GM12878 (cell line): ENCODE data around the gene MPIG6B. TPM values are rescaled to one million over a fixed set of nuclear protein-coding genes. Genes with fewer than 3 reads are reported as not detected.

ENCODE experiments used
- ASH2L ChIP-seq: fragments of 300-600, 200-600 bp; sonication (generic); IDR thresholded peaks from 2 replicates; pipeline ENCODE4 v1.6.1; 2017; ENCODE audit warnings: low read depth, mild to moderate bottlenecking, borderline replicate concordance
- BHLHE40 ChIP-seq, 2 experiments: fragments of 450-650 bp in 1 of 2; IDR thresholded peaks; 2 replicates each; pipeline ENCODE4 v1.6.1; 2011 to 2017; ENCODE audit warnings: low read depth in 2 of 2, borderline replicate concordance in 1 of 2, improper control_type of control experiment in 1 of 2, low read length in 1 of 2, mild to moderate bottlenecking in 1 of 2
- BRCA1 ChIP-seq: IDR thresholded peaks from 2 replicates; pipeline ENCODE4 v1.6.1; 2011; ENCODE audit warnings: low read depth, low read length, improper control_type of control experiment
- CBX5 ChIP-seq: sonication (generic); IDR thresholded peaks from 2 replicates; pipeline ENCODE4 v1.6.1; 2016; ENCODE audit warnings: low read depth, moderate library complexity, mild to moderate bottlenecking, inconsistent platforms
- CHD1 ChIP-seq: IDR thresholded peaks from 2 replicates; pipeline ENCODE4 v1.6.1; 2012; ENCODE audit warnings: low read depth, low read length, improper control_type of control experiment
- FOS ChIP-seq: IDR thresholded peaks from 3 replicates; pipeline ENCODE4 v1.6.1; 2011; ENCODE audit warnings: borderline replicate concordance; ENCODE audit not compliant: insufficient read length; ENCODE audit errors: extremely low read depth
- JUNB ChIP-seq: IDR thresholded peaks from 2 replicates; pipeline ENCODE4 v1.6.1; 2016; ENCODE audit warnings: antibody characterized with exemption, mild to moderate bottlenecking
- KDM1A ChIP-seq: fragments of 200-600 bp; sonication (generic); IDR thresholded peaks from 2 replicates; pipeline ENCODE4 v1.6.1; 2016; ENCODE audit warnings: borderline replicate concordance
- KLF5 ChIP-seq: fragments of 450-650 bp; IDR thresholded peaks from 2 replicates; pipeline ENCODE4 v1.6.1; 2014; ENCODE audit warnings: mild to moderate bottlenecking; ENCODE audit not compliant: partially characterized antibody
- NFXL1 ChIP-seq: fragments of 450-650 bp; IDR thresholded peaks from 2 replicates; pipeline ENCODE4 v1.6.1; 2017; ENCODE audit warnings: antibody characterized with exemption, mild to moderate bottlenecking, borderline replicate concordance
- PAX8 ChIP-seq: fragments of 450-650 bp; IDR thresholded peaks from 2 replicates; pipeline ENCODE4 v1.6.1; 2017; ENCODE audit warnings: mild to moderate bottlenecking, moderate library complexity
- PML ChIP-seq: IDR thresholded peaks from 2 replicates; pipeline ENCODE4 v1.6.1; 2012; ENCODE audit warnings: low read length, inconsistent platforms
- RAD21 ChIP-seq: IDR thresholded peaks from 2 replicates; pipeline ENCODE4 v1.6.1; 2011; ENCODE audit warnings: mild to moderate bottlenecking, low read depth, low read length, moderate library complexity; ENCODE audit not compliant: insufficient read depth
- RELA ChIP-seq: fragments of 450-650 bp; IDR thresholded peaks from 2 replicates; pipeline ENCODE4 v1.8.0; 2014; ENCODE audit warnings: borderline replicate concordance; ENCODE audit not compliant: partially characterized antibody
- SIN3A ChIP-seq: IDR thresholded peaks from 2 replicates; pipeline ENCODE4 v1.6.1; 2012; ENCODE audit warnings: low read depth, low read length, improper control_type of control experiment
- SMAD1 ChIP-seq: fragments of 450-650 bp; IDR thresholded peaks from 2 replicates; pipeline ENCODE4 v1.6.1; 2018; ENCODE audit warnings: mild to moderate bottlenecking, low read depth; ENCODE audit not compliant: partially characterized antibody
- SMC3 ChIP-seq: IDR thresholded peaks from 2 replicates; pipeline ENCODE4 v1.6.1; 2011; ENCODE audit warnings: low read length, improper control_type of control experiment, borderline replicate concordance
- SRF ChIP-seq, 2 experiments: IDR thresholded peaks; 2 replicates each; pipeline ENCODE4 v1.6.1; 2011; ENCODE audit warnings: low read depth in 2 of 2, low read length in 2 of 2, mild to moderate bottlenecking in 1 of 2, moderate library complexity in 1 of 2
- TAF1 ChIP-seq: IDR thresholded peaks from 2 replicates; pipeline ENCODE4 v1.6.1; 2011; ENCODE audit warnings: mild to moderate bottlenecking, low read depth, low read length, borderline replicate concordance
- TBL1XR1 ChIP-seq: IDR thresholded peaks from 2 replicates; pipeline ENCODE4 v1.6.1; 2012; ENCODE audit warnings: low read depth, low read length, improper control_type of control experiment
- YY1 ChIP-seq: IDR thresholded peaks from 2 replicates; pipeline ENCODE4 v1.6.1; 2011; ENCODE audit warnings: low read depth, mild to moderate bottlenecking, low read length
- polyA plus RNA-seq, 11 experiments: library from polyadenylated mRNA; depleted of rRNA in 4 of 11; unstranded in 6 of 11; stranded (reverse) in 5 of 11; fragments of >200 nt; fragmentation: Nextera tagmentation in 4 of 11; fragmentation: Illumina TruSeq in 1 of 11; extraction: Ambion mirVana in 4 of 11; extraction: Trizol in 1 of 11; gene quantifications; 1 replicate in 1 of 11; 2 replicates in 10 of 11; pipeline versions ENCODE4 v1.2.1 to v1.2.3, GENCODE V29; 2011 to 2016; ENCODE audit warnings: inconsistent platforms in 2 of 11, missing spikeins in 2 of 11, low read depth in 1 of 11
- total RNA-seq, 4 experiments: library from RNA; depleted of rRNA in 3 of 4; stranded (reverse); fragments of >200 nt in 3 of 4; fragmentation: Illumina TruSeq in 1 of 4; extraction: Trizol in 1 of 4; gene quantifications; 2 replicates each; pipeline versions ENCODE4 v1.2.1 to v1.2.3, GENCODE V29; 2013 to 2021
- TF ChIP-seq, protein P1 (sequence below): IDR thresholded peaks from 2 replicates; pipeline ENCODE4 v1.6.1; 2011; ENCODE audit warnings: borderline replicate concordance, low read depth, mild to moderate bottlenecking, moderate library complexity, low read length; ENCODE audit not compliant: insufficient read depth, poor library complexity, severe bottlenecking
- TF ChIP-seq, protein P2 (sequence below): fragments of 450-650 bp; conservative IDR thresholded peaks from 2 replicates; pipeline ENCODE4 v1.6.1; 2017; ENCODE audit warnings: mild to moderate bottlenecking, moderate library complexity
- TF ChIP-seq, protein P3 (sequence below): IDR thresholded peaks from 2 replicates; pipeline ENCODE4 v1.6.1; 2011; ENCODE audit warnings: low read depth, low read length, improper control_type of control experiment, borderline replicate concordance
- TF ChIP-seq, protein P4 (sequence below): fragments of 450-650 bp; IDR thresholded peaks from 2 replicates; pipeline ENCODE4 v1.6.1; 2016; ENCODE audit warnings: mild to moderate bottlenecking

Gene MPIG6B
- total and polyA plus RNA-seq, 10 of the 15 experiments (the other 5 are each of a cell fraction or from before 2014, with no cell fraction given), result not detected

DNA sequence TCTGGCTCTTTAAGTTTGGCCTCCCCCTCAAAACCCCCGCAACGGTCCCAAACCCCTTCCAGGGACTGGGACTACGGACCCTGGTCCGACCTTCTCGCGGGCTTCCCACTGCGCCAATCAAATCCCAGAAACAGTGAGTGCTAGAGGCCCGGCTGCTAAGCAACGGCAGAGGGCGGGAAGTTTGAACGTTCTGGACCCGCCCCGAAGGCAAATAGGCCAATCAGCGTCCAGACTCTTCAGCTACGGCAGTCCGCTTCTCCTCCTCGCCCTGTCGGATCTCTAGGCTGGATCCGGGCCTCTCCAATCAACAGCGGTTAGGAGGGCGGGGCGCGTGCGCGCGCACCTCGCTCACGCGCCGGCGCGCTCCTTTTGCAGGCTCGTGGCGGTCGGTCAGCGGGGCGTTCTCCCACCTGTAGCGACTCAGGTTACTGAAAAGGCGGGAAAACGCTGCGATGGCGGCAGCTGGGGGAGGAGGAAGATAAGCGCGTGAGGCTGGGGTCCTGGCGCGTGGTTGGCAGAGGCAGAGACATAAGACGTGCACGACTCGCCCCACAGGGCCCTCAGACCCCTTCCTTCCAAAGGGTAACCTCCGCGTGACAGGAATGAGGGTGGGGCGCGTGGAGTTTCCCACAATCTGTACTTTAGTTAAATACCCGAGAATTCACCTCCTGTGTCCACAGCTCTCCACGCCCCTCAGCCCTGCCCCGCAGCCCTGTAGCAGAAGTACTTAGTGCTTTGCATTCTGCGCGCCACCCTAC is 16.6 kb downstream of the MPIG6B start, which contains the start of gene MSH5 (continued):
- TF ChIP-seq YY1, result peak; percentile 76
- TF ChIP-seq KLF5, result no peak
- TF ChIP-seq, protein P1, sequence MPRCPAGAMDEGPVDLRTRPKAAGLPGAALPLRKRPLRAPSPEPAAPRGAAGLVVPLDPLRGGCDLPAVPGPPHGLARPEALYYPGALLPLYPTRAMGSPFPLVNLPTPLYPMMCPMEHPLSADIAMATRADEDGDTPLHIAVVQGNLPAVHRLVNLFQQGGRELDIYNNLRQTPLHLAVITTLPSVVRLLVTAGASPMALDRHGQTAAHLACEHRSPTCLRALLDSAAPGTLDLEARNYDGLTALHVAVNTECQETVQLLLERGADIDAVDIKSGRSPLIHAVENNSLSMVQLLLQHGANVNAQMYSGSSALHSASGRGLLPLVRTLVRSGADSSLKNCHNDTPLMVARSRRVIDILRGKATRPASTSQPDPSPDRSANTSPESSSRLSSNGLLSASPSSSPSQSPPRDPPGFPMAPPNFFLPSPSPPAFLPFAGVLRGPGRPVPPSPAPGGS, result no peak
- TF ChIP-seq TAF1, result peak; percentile 47
- no peak for TF ChIP-seq TBL1XR1
- no peak for TF ChIP-seq PML
- peak; percentile 11 for TF ChIP-seq RELA
- TF ChIP-seq PAX8, result no peak
- TF ChIP-seq RAD21, result no peak
- TF ChIP-seq FOS, result peak; percentile 56
- TF ChIP-seq SIN3A, result peak; percentile 87
- TF ChIP-seq CBX5, result no peak
- TF ChIP-seq ASH2L, result no peak
- TF ChIP-seq NFXL1, result no peak
- TF ChIP-seq, protein P2, sequence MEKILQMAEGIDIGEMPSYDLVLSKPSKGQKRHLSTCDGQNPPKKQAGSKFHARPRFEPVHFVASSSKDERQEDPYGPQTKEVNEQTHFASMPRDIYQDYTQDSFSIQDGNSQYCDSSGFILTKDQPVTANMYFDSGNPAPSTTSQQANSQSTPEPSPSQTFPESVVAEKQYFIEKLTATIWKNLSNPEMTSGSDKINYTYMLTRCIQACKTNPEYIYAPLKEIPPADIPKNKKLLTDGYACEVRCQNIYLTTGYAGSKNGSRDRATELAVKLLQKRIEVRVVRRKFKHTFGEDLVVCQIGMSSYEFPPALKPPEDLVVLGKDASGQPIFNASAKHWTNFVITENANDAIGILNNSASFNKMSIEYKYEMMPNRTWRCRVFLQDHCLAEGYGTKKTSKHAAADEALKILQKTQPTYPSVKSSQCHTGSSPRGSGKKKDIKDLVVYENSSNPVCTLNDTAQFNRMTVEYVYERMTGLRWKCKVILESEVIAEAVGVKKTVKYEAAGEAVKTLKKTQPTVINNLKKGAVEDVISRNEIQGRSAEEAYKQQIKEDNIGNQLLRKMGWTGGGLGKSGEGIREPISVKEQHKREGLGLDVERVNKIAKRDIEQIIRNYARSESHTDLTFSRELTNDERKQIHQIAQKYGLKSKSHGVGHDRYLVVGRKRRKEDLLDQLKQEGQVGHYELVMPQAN, result peak; percentile 96
- TF ChIP-seq JUNB, result no peak; the same call in 1 of the 2 replicates
- TF ChIP-seq SMC3, result no peak
- TF ChIP-seq, protein P3, sequence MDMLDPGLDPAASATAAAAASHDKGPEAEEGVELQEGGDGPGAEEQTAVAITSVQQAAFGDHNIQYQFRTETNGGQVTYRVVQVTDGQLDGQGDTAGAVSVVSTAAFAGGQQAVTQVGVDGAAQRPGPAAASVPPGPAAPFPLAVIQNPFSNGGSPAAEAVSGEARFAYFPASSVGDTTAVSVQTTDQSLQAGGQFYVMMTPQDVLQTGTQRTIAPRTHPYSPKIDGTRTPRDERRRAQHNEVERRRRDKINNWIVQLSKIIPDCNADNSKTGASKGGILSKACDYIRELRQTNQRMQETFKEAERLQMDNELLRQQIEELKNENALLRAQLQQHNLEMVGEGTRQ, result no peak
- TF ChIP-seq, protein P4, sequence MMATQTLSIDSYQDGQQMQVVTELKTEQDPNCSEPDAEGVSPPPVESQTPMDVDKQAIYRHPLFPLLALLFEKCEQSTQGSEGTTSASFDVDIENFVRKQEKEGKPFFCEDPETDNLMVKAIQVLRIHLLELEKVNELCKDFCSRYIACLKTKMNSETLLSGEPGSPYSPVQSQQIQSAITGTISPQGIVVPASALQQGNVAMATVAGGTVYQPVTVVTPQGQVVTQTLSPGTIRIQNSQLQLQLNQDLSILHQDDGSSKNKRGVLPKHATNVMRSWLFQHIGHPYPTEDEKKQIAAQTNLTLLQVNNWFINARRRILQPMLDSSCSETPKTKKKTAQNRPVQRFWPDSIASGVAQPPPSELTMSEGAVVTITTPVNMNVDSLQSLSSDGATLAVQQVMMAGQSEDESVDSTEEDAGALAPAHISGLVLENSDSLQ, result peak; percentile 94
- no peak for TF ChIP-seq SMAD1
- no peak for TF ChIP-seq CHD1
- TF ChIP-seq BRCA1, result 0 out of 2 replicates have a peak, but pooled peaks have one; percentile 30
- TF ChIP-seq SRF (IDR thresholded peaks at IDR 0.05; ENCODE audit: low read depth in 2 of 2, low read length in 2 of 2), result no peak
- TF ChIP-seq BHLHE40 (IDR thresholded peaks at IDR 0.05; ENCODE audit: borderline replicate concordance in 1 of 2, low read depth in 2 of 2, low read length in 1 of 2), result peak; percentile 90 to 97
- no peak for TF ChIP-seq KDM1A
